GM19328 (cell line): Measurements from ENCODE around the gene NHERF1.

ENCODE experiments used
- ATAC-seq: cut with Tn5 transposase; IDR thresholded peaks from one replicate; pipeline ENCODE4 v1.9.1; 2021; ENCODE audit warnings: mild to moderate bottlenecking, moderate library complexity; ENCODE audit not compliant: unreplicated experiment

The NHERF1 gene

DNA sequence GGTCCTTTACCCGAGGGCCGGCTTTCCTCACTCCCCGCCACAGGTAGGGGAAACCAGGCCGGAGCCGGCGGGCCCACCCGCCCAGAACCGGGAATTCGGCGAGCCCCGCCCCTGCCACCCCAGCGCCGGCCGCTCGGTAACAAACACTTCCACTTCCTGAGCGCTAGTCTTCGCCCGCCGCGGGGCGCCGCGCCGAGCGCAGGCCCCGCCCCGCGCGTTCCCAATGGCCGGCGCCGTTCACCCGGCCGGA lies 224 bp upstream of the NHERF1 start:
- ATAC-seq, result no peak

GRCh38 chr17:74749279-74750038 lies 1.0 kb downstream of the NHERF1 start:
- ATAC-seq, result peak; percentile 6

DNA sequence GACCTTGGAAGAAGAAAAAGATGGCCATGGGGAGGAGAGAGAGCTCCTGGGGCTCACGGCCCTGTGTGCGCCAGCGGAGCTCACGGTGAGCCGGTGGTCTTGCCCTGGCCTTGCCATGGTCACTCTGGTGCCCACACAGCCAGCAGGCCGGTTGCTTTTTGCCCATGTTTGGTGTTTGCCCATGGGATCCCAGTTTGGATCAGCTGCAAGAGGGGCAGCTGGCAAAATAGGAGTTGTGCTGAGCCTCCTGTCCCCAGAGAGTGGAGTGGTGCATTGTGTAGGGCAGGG lies 1.6 kb downstream of the NHERF1 start:
- ATAC-seq, result no peak

DNA sequence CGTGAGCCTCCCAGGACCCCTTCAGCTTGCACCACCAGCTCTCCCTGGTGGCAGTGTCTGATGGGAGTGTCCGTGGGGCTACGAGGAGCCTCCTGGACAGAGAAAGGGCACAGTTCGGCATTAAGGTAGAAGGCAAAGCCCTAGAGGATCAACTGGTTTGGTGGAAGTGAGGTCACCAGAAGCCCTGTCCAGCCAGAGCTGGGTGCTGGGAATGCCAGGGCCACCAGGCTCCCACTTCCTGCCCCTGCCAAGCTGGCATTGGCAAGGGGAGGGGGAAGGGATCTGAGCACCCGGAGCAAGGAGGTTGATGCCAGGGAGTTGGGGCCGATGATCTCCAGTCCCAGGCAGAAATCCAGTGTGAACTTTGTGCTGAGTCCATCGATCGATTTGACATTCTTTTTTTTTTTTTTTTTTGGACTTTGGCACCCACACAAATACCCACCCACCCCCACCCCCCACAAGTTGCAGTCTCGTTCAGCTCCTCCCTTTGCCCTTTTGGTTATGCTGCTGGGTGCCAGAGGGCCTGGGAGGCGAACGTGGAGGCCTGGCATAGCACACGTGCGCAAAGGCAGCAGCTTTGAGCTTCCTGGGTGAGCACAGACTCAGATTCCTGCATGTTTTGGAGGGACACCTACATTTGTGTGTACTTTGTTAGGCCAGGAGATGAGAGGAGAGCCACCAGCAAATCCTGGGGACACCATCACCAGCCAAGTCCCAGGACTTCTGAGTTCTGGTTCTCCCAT lies 2.1 kb downstream of the NHERF1 start:
- no peak for ATAC-seq

DNA sequence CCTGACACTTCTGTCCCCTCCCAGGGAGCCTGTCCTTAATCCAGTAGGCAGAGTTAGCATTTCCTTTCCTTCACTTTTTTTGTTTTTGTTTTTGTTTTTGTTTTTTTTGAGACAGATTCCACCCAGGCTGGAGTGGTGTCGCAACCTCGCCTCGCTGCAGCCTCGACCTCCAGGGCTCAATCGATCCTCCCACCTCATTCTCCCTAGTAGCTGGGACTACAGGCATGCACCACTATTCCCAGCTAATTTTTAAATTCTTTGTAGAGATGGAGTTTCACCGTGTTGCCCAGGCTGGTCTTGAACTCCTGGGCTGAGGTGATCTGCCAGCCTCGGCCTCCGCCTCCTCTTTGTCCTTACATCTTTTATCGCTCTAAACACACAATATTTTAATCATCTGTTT lies 4.0 kb downstream of the NHERF1 start:
- no peak for ATAC-seq

DNA sequence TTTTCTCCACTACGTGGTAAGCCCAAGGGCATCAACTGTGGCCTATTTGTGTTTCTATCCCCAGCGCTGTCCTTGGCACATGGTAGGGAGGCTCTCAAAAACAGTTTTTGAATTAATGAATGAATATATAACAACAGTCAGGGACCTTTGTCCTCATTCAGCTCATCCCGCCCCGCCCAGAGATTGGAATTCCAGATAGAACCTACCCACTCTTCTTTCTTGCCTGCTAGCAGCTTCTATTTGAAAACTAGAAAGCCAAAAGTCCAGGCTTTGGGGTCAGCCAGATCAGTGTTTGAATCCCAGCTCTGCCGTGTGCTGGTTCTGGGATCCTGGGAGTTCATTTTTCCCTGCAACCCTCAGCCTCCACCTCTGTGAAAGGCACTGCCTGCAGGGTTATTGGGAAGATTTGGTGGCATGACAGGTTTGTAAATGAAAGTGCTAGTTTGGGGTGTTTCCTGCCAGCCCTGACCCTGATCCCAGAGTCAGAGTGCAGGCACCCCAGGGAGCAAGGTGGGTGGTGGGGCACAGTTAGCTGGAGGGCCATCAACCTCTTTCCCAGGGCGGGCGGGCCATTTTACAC lies 4.5 kb downstream of the NHERF1 start:
- no peak for ATAC-seq

GRCh38 chr17:74754832-74755231 lies 6.4 kb downstream of the NHERF1 start:
- ATAC-seq, result no peak

DNA sequence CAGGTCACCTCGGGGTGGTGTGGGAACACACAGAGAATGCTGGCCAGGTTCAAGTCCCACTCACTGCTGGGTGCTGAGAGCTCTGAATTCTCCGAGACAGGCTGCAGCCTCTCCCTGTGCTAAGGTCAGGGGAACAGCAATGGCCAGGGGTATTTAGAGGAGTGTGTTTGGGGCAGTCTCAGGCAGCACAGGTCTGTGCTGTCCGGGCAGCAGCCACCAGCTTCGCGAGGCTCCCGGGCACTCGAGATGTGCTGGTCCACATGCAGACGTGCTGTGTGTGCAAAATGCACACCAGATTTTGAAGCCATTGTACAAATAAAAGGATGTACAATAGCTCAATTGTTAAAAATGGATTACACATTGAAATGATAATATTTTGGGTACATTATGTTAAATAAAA lies 7.1 kb downstream of the NHERF1 start:
- ATAC-seq, result no peak

DNA sequence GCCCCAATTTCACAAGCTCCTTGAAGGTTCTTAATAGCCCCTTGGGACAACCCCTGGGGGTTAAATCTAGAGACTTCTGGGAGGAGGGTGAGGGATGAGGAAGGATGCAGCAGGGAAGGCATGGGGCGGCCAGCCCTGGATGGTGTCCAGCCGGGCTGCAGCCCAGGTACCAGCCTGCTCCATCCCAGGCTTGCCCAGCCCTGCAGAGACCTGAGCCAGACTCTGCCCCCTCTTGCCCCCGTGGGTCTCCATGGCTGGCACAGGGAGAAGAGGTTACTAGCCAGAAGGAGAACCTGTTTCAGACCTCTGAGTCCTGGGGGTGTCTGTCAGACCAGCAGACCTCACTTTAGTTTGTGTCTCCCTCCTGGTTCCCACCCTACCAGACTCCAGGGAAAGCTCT lies 8.5 kb downstream of the NHERF1 start:
- ATAC-seq, result no peak

DNA sequence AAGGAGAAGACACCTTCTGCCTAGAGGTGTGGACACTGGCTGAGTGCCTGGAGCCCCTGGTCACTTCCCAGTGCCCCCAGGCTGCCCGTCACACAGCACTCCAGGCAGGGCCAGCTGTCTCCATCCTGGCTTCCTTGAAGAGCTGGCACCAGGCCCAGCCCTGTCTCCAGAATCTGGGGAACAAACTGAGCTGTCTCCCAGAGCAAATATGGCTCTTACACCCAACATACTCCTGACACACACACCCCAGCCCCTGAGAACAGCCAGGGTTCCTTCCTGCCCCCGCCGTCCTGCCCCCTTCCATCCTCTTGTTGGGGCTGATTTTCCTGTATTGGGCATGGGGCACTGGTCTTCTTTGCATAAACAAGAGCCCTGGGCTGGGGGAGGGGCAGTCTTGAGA lies 9.1 kb downstream of the NHERF1 start:
- ATAC-seq, result no peak

- no peak for ATAC-seq
Measured at GRCh38 chr17:74757931-74758847, 9.8 kb downstream of the NHERF1 start.

- no peak for ATAC-seq
Measured at GRCh38 chr17:74758848-74759168, 10.4 kb downstream of the NHERF1 start.

DNA sequence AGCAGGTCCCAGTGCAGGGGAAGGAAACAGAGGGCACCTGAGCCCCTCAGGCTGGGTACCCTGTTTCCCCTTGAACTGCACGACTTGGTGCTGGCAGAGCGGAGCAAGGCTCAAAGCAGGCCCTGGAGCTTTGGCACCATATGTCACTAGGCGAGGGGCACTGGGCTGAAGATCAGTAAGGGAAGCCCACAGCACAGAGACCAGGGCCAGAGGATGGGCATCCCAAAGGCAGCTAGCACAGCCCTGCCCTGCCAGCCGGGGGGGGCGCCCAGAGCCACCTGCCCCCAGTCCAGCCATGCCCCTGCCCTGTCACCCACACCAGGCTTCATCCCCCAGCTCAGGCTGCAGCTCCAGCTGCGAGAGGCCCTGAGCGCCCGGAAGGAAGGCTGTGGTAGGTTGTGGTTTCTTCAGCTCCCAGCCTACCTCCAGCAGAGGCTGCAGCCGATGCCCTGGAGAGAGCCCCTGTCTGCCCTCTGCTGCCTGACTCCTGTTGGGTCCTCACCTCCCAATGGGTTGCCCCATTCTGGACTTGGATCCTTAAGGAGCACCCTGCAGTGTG lies 10.9 kb downstream of the NHERF1 start:
- ATAC-seq, result no peak

DNA sequence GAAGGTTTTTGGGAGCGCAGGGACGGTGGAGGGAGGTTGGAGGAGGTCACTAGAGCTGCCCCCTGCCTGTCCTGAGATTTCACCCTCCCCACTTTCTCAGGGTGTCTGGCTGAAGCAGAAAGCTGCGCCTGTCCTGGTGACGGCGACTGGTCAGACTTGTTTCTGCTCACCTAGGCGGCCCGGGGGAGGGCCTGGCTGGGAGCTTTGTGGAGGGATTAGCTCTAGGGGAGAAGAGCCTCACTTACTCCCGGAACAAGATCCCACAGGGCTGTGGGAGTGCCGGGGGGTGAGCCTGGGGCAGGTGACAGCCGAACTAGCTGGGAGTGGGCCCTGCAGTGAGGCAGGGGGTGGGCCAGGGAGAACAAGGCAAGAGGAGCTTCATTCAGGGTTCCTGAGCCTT lies 11.5 kb downstream of the NHERF1 start:
- no peak for ATAC-seq

DNA sequence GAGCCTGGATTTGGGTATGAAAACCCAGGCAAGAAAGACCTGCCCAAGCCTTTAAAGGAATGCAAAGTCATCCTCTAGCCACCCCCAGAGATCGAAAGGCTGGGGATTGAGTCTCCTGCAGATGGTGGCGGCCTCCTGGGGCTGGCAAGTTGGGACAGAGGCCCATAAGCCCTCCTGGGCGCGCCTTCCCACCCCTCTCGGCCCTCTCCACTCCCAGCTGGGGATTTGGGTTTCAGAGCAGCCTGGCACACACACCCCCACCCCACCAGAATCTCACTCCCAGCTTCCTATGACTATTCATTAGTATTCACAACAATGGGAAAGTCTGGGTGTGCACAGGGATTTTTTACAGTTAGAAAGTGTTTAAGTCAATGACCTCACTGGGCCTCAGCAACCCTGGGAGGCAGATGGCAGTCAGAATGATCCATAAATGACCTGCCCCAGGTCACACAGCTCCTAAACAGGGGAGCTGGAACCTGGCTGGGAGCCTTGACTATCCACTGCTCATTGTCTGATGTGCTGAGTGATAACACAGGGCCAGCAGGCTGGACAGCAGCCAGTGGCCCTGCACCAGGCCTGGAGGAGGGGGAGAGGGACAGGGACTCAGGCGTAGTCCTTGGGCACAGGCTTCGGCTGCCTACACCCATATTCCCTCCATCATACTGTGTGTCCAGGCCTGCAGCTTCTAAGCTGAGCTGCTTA lies 12.1 kb downstream of the NHERF1 start:
- ATAC-seq, result no peak

DNA sequence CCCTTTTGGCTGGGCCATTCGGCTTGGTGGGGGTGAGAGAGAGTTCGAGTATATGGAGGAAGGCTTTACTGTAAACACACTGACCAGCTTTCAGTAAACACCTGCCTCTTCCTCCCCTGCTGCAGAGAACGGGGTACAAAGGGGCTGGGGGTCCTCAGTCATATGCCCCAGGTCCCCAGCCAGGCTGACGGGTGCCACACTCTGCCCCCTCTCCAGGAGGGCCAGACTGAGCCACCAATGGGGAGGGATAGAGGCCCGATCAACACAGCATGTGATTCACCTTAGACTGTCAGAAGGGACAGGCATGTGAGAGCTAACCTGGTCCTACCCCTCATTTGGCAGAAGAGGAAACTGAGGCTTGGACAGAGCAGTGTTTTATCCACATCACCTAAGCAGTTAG lies 13.0 kb downstream of the NHERF1 start:
- ATAC-seq, result no peak

GRCh38 chr17:74761931-74762330 lies 13.5 kb downstream of the NHERF1 start:
- ATAC-seq, result no peak

GRCh38 chr17:74763565-74764387 lies 15.3 kb downstream of the NHERF1 start:
- no peak for ATAC-seq

DNA sequence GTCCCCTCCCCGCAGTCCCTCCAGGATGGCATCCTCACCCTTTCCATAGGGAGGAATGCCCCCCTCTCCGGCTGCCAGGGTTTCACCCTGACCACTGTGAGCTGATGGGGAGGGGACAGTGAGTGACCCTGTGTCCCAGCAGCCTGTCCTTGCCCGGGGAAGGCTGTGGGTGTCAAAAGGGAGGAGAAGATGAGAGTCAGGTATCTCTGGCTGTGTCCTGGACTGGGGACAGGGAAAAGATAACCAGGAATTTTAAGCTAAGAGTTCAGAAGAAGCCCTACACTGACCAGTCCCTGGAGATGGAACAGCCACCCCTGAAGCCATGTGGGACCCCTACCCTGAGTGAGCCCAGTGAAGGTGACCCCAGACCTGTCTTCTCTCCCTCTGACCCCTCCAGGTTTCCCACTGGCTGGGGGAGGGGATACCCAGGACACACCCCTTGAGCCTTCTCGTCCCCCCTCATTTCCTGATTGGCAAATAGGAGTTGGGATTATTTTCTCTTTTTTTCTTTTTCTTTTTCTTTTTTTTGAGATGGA lies 16.4 kb downstream of the NHERF1 start:
- no peak for ATAC-seq

DNA sequence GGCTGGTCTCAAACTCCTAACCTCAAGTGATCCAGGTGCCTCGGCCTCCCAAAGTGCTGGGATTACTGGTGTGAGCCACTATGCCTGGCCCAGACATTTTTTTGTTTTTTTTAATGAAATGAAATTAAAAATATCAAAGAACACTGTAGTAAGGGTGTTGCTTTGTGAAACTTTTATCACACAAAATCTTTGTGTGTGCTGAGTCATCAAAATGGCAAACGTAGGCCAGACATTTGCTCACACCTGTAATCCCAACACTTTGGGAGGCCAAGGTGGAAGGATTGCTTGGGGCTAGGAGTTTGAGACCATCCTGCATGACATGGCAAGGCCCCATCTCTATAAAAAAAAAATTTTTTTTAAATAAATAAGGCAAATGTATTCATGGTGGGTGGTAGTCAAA lies 18.0 kb downstream of the NHERF1 start:
- ATAC-seq, result no peak
